Activated T-cell treated with anti-CD3 and anti-CD28 coated beads for 4 hours (primary cell): ENCODE results near the gene WNT3.
"Not testable (repeated sequence)": the region's sequence is repeated elsewhere in the genome, so short reads cannot be mapped to it uniquely, and the experiment has no call there.

Source experiments
- DNase-seq: peaks from one replicate; pipeline ENCODE4 v3.0.0-alpha.2; 2020

The WNT3 gene

DNA sequence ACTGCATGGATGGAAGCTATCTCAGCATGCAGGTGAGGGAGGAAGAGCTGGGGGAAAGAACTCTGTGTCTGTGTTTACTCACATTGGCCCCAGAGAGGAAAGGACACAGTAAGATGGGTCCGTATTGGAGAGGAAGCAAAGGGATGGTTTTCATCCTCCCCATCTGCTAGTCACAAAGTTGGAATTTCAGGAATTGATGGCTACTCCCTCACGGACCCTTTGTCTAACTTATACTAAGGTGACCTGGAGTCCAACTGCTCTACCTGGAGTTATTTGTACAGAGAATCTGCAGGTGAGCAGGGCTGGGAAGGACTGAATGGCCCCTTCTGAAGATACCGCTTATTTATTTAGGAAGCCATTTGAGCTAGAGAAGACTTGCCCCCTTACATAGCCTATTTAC, 55.1 kb downstream of the WNT3 start:
- no peak for DNase-seq

DNA sequence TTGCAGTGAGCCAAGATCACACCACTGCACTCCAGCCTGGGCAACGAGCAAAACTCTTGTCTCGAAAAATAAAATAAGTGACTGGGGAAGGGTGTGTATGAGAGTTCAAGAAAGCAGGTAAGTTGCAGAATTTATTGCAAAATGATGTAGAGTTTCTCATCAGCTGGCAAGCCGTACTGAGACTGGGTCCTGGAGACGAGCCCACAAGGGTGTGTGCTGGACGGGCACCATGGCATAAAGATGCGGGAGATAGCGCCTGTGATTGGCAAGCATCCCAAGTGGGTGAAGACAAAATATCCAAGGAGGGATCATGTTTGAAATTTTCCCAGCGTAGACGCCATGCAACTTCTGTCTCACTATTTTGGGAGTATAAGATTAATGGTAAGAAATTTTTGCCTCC, 59.4 kb downstream of the WNT3 start:
- no peak for DNase-seq

DNA sequence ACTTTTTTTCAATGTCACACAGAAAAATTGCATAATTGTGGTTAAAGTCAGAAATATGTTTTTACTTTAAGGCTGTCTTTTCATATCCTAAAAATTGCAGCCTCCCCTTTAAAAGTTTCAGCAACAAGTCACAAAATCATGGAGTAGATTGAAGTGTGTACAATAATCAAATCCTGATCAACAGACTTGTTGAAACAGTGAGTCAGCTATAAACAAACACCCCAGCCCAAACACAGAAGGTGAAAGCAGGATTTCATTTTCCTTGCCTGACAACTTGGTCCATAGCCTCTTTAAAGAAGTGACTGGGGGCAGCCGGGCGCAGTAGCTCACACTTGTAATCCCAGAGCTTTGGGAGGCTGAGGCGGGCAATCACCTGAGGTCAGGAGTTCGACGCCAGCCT, 59.9 kb downstream of the WNT3 start:
- no peak for DNase-seq

DNA sequence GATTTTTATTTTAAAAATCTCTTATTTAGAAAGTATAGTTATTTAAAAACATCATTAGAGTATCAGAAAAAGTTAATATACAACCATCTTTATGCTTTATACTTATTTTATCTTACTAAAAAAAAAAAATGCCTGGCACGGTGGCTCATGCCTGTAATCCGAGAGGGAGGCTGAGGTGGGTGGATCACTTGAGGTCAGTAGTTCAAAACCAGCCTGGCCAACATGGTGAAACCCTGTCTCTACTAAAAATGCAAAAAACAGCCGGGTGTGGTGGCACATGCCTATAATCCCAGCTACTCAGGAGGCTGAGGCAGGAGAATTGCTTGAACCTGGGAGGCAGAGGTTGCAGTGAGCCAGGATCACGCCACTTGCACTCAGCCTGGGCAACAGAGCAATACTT, 60.9 kb downstream of the WNT3 start:
- DNase-seq: not testable (repeated sequence)

DNA sequence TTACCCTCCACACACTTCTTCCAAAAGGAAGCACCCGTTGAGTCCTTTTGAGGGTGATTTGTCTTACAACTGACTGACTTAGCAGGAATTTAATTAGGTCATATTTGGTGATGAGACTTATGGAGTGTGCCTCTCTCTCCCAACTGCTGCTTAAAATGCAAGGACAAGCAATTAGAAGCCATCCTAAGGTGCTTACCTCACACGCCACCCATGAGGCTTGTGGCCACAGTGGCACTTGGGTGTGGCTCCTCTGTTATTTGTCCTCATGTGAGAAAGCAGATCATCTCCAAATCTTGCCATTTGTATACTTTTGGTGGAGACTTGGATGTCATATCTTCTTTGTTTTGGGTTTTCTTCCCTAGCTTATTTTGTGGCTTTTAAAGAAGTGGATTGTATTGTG, 61.6 kb downstream of the WNT3 start:
- no peak for DNase-seq

DNA sequence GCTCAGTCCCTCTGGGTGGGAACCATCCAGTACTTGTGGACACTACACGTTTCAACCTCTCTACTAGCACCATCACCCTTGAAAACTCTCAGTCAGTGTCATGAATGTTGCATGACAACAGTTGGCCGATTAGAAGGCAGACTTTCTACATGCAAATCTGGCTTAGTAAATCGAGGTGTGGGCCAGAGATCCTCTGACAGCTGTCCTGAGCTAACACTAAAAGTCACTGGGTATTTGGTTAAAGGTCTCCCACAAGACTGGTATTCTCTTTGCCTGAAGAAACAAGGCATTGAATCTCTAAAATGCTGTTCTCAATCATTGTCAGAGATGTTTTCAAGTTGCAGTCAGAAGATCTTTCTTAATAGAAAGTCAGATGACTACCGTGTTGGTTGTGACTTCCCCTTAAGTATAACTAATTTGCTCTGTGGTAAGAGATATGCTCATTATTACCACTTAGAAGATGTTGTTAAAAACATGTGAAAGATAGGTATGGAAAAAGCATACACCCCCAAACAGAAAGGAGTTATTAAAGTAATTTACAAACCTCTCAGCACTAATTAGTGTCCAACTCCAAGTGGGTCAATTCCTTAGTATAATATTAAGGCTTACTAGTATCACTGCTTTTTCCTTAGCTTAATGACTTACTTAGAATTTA, 62.3 kb downstream of the WNT3 start:
- no peak for DNase-seq

DNA sequence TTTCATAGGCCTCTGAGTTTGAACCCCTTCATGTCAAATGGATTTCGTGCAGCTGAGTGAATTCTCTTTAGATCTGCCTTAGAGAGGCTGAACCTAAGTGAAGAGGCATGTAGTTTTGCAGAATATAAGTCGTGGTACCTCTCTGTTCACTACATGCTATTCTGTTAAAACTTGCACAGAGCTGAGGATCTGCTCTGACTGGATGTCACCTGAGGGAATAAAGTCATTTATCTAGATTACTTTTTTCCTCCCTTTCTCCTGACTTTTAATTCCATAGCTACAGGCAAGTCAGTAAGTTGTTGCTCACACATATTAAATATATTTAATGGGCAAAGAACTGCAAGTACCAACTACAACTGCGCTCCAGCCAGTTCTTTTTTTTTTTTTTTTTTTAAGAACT, 64.7 kb downstream of the WNT3 start:
- no peak for DNase-seq

DNA sequence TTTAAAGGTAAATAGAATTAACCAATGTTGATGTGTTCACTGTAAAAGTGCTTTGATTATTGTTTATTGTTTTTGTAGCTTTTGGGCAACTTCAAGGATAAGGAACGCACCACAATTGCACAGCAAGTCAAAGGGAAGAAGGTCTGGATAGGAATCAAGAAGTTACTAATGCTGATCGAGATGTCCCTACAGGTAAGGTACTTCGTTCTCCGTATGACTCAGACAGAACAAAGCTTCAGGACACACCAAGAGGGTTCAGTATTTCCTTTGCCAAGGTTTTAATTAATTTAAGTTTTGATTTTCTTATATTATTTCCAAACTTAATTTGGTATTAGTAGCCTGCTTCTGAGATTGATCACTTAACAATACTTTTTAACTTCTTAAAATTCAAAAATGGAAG, 67.1 kb downstream of the WNT3 start:
- no peak for DNase-seq

DNA sequence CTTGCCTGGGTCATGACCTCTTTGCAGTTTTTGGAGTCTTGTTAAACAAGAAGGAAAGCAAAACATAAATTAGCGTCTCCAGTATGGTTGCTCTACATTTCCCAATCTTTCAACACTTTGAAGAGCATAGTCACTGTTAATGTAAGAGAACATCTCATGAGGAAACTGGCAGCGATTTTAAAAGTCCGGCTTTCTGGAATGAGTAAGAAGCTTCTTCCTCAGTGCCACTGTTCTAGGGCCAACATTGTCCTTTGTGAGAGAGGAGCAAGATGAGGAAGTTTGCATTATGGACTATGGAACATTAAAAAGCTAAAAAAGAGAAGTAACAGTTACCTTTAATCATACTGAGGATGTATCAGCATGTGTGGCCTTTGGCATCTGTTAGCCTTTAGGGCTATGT, 73.1 kb downstream of the WNT3 start:
- DNase-seq: no peak

DNA sequence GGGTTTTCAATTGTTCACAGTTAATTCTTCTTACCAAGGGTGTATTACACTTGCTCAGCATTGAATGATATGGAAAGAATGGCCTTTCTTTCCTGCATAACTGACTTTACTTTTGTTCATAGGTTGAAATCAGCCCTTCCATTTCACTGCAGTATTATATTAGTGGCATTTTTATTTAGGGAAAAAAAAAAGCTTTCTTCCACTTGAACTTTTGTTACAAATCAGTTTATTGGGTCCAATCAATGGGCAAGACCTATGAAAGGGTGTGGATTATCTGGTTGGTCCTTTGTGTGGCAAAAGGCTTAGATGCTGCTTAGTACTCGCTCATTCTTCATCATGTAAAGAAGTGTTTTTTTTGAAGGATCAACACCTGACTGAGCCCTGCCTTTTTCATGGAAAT, 74.1 kb downstream of the WNT3 start:
- no peak for DNase-seq

DNA sequence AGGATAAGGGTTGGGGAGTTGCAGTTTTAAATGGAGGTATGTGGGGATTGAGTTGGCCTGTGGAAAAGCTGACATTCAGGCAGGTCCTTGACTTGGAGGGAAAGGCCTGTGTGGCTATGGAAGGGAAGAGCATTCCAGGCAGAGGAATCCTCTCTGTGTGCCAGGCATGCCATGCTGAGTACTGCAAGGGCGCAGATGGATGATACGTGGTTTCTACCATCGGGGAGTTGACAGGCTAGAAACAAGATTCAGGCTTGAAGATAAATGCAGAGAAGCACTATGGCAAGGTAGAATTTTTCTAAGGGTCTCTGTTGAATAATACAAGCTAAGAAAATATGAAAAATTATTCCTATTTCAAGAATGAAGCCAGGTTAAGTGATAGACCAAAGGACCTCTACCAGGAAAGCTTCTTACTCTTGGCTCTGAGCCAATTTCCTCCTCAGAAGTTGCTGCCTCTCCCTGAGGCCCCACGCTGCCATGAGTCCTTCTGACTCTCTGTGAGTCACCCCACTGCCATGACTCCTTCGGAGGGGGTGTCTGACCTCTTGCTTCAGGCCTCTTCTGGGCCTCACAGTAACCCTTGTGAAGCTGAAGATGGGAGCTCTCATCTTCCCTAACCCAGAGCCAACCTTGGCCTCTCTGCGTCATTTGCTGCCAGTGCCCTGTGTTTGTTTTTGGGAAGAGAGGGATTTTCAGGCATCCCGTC, 75.8 kb downstream of the WNT3 start:
- no peak for DNase-seq

DNA sequence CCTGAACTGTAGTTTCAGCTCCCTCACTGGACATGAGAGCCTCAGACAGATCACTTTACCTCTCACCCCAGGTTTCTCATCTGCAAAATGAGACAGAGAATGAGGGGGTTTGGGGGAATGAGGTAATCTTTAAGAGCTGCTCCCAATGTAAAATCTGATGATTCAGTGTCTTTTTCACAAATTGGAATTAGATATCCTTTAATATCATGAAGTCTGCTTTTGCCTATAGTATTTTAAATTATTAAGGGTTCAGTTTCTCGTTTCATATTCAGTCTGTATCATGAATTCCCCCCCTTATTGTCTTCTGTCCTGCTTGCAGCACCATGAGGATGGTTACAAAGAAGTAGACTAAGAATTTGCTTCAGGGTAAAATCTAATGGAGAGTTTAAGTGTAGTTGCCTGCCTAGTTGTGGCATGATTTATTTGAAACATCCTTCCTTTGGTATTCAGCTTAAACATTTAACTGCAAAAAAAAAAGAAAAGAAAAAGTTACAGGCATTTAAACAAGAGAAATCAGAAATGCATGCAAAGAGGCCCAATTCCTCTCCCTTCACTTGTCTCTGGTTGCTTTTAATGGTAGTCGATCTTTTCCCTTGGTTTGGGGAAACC, 77.3 kb downstream of the WNT3 start:
- no peak for DNase-seq

DNA sequence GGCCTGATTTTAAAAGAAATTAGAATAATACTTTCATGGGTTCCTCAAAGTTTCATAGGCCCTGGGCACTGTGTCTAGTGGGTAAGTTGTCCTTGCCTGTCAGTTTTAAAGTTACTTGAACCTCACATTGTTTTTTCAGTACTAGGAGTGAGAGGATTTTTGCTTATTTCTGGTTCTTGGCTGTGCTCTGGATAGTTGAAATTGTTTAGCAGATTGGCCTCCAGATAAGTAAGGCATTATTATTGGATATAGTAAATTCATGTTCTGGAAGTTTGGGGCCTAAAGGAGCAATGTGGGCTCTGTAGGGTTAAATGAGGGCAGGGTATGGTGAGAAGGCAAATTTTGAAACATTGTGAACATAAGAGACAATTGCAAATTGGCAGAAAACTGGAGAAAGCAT, 78.5 kb downstream of the WNT3 start:
- DNase-seq: no peak

DNA sequence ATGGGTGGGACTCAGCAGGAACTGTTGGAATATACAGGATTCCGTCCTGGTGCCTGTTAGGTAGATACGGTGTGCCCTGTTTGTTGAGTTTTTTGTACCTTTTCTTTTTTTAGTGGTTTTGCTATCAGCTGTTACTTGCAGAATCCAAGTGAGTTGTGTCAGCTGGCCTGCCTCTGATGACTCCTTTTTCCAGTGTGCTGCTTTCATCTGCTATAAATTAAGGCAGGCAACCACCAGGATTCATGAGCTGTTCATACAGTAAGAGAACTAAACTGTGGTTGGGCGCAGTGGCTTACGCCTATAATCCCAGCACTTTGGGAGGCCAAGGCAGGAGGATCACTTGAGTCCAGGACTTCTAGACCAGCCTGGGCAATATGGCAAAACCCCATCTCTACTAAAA, 79.9 kb downstream of the WNT3 start:
- no peak for DNase-seq

DNA sequence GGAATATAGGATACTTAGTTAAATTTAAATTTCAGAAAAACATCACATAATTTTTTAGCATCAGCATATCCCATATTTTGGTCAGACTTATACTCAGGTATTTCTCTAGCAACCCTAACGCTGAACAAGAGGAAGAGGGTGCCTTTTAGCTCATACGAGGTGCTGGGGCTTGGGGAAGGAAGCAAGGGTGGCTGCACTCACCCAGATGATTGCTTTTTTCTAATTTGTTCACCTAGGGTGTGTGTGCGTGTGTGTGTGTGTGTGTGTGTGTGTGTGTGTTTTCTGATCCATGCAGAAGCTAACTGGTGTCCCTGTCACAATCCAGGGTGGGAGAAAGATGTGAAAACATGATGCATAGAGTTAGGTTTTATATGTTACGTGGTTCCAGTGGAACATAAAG, 81.2 kb downstream of the WNT3 start:
- DNase-seq: no peak

DNA sequence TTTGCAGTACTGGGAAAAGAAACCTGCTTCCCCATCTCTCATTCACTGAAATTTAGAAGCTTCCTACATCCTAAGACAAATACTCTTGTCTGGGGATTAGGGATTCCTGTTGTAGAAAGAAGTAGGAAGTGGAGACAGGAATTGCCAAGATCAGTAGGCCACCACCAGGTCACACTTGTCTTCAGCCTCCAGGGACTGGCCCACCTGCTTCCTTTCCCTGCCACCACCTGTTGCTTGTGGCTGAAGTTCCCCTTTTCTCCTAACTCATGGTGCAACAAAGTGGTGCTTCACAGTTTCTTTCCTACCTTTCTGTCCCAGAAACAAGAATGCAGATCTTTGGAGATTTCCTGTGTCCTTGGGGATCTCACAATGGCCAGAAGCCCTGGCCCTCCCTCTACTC, 82.4 kb downstream of the WNT3 start:
- no peak for DNase-seq

DNA sequence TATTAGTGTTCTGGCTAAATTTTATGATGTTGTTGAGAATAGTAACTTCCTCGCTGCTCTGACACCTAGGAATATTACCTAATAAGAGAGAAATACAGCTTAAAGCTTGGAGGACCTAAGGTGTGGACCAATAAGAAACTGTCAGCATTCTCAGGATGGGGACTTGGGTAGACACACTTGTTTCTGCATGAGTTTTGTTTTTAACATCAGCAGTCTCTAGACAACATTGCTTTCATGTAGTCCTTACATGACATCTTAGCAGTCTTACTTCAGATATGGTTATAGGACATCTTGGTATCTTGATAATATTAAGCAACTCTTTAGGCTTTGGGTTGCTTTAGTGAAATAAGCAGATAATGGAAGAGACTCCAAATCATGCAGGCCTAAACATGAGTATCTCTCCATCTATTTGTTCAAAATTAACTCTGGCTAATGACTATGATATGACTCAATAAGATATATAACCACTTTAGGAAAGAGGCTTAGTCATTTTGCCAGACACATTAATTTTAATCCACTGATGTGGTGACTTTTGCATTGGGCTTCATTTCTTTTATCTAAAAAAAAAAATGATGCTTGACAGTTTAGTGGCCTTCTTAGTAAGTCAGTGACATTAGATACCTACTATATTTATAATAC, 84.5 kb downstream of the WNT3 start:
- no peak for DNase-seq

DNA sequence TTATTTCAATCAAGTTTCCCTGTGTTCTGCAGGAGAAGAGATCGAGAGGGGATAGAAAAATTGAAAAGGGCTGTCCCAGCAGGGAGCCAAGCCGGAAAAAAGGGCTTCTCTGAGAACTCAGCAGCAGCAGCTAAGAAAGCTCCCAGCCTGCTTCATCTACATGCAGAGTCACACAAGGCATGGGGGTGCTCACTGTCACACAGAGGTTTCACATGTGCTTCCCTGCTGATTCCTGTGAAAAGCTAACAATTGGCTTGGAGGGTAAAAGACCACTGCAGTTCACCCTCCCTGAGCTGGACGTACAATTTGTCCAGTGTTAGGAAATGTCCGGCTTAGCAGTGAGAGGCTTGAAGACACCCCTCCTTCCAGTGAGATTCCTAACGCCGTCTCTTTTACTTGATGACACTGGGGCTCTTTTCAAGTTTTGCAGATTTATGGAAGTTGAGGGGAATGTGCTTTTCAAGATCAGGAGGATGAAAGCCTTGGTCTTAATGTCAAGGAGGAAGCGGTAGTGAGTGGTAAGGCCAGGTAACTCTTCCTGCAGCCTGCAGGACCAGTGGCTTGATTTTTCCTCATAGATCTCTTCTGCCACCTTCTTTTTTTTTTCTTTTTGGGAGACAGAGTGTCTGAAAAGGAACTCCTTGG, 85.6 kb downstream of the WNT3 start:
- no peak for DNase-seq

DNA sequence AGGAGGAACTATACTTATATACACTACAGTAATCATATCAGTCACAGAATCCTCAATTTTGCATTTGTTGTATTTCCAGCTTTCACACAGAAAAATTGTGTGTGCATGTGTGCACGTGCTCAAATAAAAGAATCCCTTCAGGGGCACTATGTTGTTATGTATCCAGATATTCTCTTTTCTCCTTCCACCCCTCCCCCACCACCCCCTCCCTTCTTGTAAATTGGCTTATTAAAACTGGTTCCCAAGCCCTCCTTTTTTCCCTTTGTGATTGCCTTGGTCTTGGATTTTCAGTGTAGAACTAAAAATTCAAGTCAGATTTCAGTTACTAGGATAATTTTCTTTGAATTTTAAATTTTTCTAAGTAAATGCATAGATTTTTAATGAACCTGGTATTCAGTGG, 86.3 kb downstream of the WNT3 start:
- no peak for DNase-seq

DNA sequence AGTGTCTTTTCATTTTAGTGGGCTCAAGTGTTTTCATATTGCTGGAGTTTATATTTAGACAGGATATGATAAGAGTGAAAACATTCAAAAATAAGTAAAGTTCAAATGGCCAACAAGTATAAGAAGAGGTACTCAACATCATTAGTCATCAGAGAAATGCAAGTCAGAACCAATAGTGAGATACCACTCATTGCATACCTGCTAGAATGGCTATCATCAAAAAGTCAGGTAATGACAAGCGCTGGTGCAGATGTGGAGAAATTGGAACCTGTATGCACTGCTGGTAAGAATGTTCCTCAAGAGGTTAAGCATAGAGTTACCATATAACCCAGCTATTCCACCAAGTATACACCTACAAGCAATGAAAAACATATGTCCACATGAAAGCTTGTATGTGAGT, 87.8 kb downstream of the WNT3 start:
- DNase-seq: no peak

DNA sequence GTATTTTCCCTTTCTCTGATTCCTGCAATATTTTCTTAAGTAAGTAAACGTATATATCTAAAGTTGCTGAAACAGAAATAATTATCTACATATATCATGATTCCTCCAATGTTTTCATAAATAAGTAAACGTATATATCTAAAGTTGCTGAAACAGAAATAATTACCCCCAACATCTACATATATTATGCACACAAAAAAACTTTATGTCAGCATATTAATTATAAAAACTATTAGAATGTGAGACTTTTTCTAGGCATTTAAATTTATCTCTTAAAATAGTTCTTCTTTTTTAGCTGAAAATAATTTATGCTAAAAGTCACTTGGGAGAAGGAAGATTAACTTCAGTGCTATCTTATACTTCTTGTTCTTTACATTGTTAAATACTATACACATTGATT, 88.5 kb downstream of the WNT3 start:
- no peak for DNase-seq

DNA sequence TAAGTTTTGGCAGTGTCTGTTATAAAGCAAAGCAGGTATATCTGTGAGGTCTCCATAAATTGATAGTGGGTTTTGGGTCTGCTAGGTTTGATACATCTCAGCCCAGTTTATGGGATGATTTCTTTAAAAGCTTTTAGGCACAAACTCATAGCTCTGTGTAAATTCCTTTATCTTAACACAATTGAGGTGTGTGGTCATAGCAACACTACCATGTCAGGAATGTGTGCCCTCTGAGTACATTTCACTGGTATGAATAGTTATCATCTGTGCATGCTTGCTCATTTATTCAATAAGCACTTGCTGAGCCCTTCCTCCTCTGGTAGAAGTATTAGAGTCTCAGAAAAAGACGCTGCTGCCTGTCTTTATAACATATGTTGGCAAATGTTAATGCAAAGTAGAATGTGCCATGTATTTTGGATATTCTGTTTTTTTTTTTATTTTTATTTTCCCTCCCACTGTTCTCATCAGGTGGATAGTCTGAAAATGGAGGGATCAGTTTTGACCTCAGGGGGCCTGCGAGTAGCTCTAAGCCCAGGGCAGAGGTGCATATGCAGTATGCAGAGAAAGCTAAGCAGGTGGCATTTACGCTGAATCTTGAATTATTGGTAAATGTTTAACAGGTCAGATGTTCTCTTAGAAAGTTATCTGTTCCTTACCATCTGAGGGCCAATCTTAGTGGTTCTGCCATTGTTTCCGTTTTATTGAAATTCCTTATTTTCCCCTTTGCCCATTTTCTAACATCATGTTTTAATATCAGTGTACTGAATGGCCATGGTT, 90.7 kb downstream of the WNT3 start:
- DNase-seq: no peak

DNA sequence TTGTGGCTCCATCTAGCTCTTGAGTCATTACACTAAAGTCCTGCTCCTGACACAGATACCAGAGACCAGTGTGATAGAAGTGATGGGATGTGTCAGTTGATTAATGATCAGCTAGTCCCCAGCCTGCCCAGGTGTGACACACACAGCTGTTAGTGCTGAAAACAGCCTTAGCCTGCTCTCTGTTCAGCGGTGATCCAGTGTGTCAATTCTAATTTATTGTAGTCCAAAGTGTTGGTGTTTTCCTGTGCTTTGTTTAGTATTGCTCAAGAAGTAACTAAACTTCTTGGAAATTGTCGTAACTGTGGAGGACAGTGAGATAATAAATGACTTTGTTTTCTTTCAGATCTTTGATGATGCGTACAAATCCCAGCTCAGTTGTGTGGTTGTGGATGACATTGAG, 92.3 kb downstream of the WNT3 start:
- no peak for DNase-seq
